PFSK-1 (cell line): ENCODE data around the gene RAB27B.

ENCODE experiments used
- POLR2AphosphoS5 ChIP-seq: IDR thresholded peaks from 2 replicates; pipeline ENCODE4 v1.6.1; 2012; ENCODE audit warnings: low read depth, mild to moderate bottlenecking, control low read depth, low read length, moderate library complexity
- REST ChIP-seq, 2 experiments: IDR thresholded peaks; 2 replicates each; pipeline versions ENCODE4 v1.6.1 to v1.8.0; 2011 to 2012; ENCODE audit warnings: low read depth in 2 of 2, low read length in 2 of 2, control low read depth in 1 of 2, inconsistent platforms in 1 of 2, mild to moderate bottlenecking in 1 of 2, moderate library complexity in 1 of 2; ENCODE audit not compliant: insufficient read depth in 1 of 2
- TAF1 ChIP-seq: IDR thresholded peaks from 2 replicates; pipeline ENCODE4 v1.6.1; 2012; ENCODE audit warnings: low read length, control low read depth, borderline replicate concordance; ENCODE audit not compliant: insufficient read depth

GRCh38 chr18:54783139-54783538 lies 45.1 kb upstream of the RAB27B start:
- TF ChIP-seq POLR2AphosphoS5 (no peak), REST (IDR thresholded peaks at IDR 0.05; ENCODE audit: insufficient read depth in 1 of 2, low read depth in 2 of 2, low read length in 2 of 2) (no peak), TAF1 (no peak)
